Ishikawa (cell line): ENCODE results near the gene TRDMT1.

Experiments used
- CREB1 ChIP-seq: IDR thresholded peaks from 2 replicates; pipeline ENCODE4 v1.6.1; 2012; ENCODE audit warnings: low read depth
- EGR1 ChIP-seq: IDR thresholded peaks from 2 replicates; pipeline ENCODE4 v1.6.1; 2012
- TCF12 ChIP-seq: IDR thresholded peaks from 2 replicates; pipeline ENCODE4 v1.6.1; 2012; ENCODE audit warnings: low read depth
- TEAD4 ChIP-seq: IDR thresholded peaks from 2 replicates; pipeline ENCODE4 v1.6.1; 2012
- YY1 ChIP-seq: IDR thresholded peaks from 2 replicates; pipeline ENCODE4 v1.6.1; 2012; ENCODE audit warnings: low read depth
- TF ChIP-seq, protein P1 (sequence below): IDR thresholded peaks from 2 replicates; pipeline ENCODE4 v1.6.1; 2012
- TF ChIP-seq, protein P2 (sequence below): IDR thresholded peaks from 2 replicates; pipeline ENCODE4 v1.6.1; 2012; ENCODE audit warnings: low read depth, mild to moderate bottlenecking

DNA sequence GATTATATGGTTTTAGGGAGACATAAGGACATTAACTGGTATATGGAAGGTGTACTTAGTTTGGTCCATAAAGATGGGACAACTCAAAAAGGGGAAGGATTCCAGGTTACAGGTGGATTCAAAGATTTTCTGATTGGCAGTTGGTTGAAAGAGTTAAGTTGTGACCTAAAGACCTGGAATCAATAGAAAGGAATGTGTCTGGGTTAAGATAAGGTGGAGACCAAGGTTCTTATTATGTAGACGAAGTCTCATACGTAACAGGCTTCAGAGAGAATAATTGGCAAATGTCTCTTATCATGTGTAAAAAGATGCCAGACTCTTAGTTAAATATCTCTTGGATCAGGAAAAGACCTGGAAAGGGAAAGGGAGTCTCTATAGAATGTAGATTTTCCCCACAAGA, 1.0 kb upstream of the TRDMT1 start:
- TF ChIP-seq, protein P1, sequence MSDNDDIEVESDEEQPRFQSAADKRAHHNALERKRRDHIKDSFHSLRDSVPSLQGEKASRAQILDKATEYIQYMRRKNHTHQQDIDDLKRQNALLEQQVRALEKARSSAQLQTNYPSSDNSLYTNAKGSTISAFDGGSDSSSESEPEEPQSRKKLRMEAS, result no peak
- TF ChIP-seq TCF12, result no peak
- TF ChIP-seq TEAD4, result no peak
- TF ChIP-seq YY1, result no peak
- TF ChIP-seq CREB1, result no peak
- TF ChIP-seq EGR1, result no peak
- TF ChIP-seq, protein P2, sequence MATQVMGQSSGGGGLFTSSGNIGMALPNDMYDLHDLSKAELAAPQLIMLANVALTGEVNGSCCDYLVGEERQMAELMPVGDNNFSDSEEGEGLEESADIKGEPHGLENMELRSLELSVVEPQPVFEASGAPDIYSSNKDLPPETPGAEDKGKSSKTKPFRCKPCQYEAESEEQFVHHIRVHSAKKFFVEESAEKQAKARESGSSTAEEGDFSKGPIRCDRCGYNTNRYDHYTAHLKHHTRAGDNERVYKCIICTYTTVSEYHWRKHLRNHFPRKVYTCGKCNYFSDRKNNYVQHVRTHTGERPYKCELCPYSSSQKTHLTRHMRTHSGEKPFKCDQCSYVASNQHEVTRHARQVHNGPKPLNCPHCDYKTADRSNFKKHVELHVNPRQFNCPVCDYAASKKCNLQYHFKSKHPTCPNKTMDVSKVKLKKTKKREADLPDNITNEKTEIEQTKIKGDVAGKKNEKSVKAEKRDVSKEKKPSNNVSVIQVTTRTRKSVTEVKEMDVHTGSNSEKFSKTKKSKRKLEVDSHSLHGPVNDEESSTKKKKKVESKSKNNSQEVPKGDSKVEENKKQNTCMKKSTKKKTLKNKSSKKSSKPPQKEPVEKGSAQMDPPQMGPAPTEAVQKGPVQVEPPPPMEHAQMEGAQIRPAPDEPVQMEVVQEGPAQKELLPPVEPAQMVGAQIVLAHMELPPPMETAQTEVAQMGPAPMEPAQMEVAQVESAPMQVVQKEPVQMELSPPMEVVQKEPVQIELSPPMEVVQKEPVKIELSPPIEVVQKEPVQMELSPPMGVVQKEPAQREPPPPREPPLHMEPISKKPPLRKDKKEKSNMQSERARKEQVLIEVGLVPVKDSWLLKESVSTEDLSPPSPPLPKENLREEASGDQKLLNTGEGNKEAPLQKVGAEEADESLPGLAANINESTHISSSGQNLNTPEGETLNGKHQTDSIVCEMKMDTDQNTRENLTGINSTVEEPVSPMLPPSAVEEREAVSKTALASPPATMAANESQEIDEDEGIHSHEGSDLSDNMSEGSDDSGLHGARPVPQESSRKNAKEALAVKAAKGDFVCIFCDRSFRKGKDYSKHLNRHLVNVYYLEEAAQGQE, result no peak
